Epithelial cell of proximal tubule (primary cell): ENCODE data around the gene RIN3. TPM values are rescaled to one million over a fixed set of nuclear protein-coding genes. Genes with fewer than 3 reads are reported as not detected.

Experiments
- DNase-seq: peaks from one replicate; pipeline ENCODE4 v3.0.0-alpha.2; 2011; ENCODE audit warnings: low read depth
- H3K4me3 ChIP-seq: 2 replicates; pipeline ENCODE4 v1.5.1; 2011; ENCODE audit warnings: low read depth, mild to moderate bottlenecking, low read length
- total RNA-seq: library from RNA; depleted of rRNA; stranded (reverse); fragments of >200 nt; gene quantifications from 2 replicates; pipeline ENCODE4 v1.2.3, GENCODE V29; 2015
- TF ChIP-seq, protein P1 (sequence below): conservative IDR thresholded peaks from 2 replicates; pipeline ENCODE4 v1.5.1; 2012; ENCODE audit warnings: low read depth, mild to moderate bottlenecking, low read length

Gene RIN3
- total RNA-seq, 1 donor from 2014 or later, result 7.4 TPM

DNA sequence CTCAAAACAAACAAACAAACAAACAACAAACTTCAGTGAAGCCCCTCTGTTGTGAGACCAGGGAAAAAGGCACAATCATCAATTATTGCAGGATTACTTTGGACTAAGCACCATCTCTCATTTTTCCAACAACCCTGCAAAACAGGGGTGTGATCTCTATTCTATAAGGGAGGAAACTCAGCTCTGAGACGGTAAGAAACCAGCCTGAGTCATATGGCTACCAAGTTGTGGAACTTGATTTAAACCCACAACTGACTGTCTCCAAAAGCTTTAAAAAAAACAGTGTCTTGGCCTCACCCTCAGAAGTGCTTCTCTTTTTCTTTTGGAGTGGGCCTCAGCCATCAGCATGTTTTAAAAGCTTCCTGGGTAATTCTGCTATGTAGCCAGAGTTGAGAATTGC lies 49.8 kb downstream of the RIN3 start:
- DNase-seq, result no peak
- TF ChIP-seq, protein P1, sequence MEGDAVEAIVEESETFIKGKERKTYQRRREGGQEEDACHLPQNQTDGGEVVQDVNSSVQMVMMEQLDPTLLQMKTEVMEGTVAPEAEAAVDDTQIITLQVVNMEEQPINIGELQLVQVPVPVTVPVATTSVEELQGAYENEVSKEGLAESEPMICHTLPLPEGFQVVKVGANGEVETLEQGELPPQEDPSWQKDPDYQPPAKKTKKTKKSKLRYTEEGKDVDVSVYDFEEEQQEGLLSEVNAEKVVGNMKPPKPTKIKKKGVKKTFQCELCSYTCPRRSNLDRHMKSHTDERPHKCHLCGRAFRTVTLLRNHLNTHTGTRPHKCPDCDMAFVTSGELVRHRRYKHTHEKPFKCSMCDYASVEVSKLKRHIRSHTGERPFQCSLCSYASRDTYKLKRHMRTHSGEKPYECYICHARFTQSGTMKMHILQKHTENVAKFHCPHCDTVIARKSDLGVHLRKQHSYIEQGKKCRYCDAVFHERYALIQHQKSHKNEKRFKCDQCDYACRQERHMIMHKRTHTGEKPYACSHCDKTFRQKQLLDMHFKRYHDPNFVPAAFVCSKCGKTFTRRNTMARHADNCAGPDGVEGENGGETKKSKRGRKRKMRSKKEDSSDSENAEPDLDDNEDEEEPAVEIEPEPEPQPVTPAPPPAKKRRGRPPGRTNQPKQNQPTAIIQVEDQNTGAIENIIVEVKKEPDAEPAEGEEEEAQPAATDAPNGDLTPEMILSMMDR, result no peak
- no peak overlapping the region for H3K4me3 ChIP-seq

DNA sequence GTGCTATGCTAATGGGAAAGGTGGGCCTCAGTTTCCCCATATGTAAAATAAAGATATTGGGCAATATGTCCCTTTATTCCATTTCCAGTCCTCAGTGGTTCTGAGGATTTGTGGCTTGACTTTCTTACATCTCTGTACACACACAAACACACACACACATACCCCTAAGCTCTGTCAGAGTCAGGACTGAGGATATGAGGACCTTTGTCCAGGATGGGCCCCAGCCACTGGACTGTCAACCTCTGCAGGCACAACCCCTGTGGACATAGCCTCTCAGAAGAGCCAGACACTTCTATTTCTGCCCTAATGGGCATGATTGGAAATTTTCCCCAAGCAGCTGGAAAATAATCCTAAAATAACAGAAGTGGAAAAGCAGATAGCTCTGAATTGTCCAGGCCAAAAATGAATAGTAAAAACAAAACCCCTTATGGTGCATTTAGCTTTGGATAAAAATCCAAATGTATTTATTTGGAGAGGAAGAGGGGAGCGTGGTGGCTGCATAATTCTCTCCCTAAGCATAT lies 50.2 kb downstream of the RIN3 start:
- TF ChIP-seq, protein P1, result no peak
- no peak overlapping the region for H3K4me3 ChIP-seq
- no peak for DNase-seq

DNA sequence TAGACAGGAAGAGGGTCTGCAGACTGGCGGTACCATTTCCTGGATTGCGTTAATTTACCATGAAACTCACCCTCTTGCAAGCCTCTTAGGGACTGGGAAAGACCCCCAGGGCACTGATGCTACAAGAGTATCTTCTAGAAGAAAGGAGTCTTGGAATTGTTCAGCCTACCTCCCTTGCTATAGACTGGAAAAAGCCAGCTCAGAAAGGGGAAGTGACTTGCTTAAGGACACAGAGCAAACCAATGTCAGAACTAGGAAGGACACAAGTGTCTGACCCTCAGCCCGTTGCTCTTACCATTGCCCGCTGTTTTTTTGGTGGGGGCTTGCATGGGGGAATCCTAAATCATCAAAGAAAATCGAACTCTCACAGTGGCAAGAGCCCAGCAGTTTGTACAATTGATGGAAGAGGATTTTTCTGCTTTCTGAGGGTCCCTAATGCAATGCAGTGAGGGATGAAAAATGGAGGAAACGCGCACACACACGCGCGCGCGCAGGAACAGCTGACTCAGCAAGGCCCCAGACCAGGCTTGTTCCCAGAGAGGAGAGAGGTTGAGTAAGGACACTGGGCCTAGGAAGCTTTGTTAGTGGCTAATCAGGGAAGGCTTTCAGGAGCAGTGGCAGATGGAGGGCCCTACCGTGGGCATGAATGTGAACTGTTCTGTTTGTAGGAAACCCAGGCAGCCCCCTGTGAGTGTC lies 50.9 kb downstream of the RIN3 start:
- TF ChIP-seq, protein P1, result no peak
- DNase-seq, result no peak
- H3K4me3 ChIP-seq, result no peak overlapping the region

DNA sequence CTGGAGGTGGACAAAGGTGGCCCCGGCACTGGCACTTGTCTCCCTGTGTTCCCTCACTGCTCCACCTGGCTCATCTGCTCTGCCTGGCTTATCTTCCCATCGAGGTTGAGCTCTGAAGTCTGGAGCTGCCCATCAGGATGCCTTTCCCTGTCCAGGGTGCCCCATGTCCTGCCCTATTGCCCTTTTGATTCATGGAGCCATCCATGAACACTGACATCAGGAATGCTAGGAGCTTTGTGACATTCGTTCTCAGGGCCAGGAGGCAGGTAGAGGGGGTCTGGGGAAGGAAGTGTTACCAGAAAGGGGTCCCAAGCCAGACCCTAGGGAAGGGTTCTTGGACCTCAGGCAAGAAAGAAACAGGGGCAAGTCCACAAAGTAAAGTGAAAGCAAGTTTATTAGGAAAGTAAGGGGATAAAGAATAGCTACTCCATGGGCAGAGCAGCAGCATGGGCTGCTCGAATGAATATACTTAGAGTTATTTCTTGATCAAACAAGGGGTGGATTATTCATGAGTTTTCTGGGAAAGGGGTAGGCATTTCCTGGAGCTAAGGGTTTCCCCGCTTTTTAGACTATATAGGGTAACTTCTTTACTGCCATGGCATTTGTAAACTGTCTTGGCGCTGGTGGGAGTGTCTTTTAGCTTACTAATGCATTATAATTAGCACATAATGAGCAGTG lies 51.6 kb downstream of the RIN3 start:
- H3K4me3 ChIP-seq, result no peak overlapping the region
- TF ChIP-seq, protein P1, result no peak
- DNase-seq, result no peak

DNA sequence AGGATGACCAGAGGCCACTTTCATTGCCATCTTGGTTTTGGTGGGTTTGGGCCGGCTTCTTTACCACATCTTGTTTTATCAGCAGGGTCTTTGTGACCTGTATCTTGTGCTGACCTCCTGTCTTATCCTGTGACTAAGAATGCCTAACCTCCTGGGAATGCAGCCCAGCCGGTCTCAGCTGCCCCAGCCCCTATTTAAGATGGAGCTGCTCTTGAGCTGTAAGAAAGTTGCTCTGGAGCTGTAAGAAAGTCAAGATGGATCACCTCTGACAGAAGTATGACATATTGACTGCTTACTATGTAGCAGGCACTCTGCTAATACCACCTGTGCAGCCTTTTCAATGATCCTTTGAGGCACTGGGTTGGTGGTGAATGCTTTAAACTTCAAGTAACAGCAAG lies 52.1 kb downstream of the RIN3 start:
- no peak overlapping the region for H3K4me3 ChIP-seq
- DNase-seq, result no peak
- TF ChIP-seq, protein P1, result no peak

DNA sequence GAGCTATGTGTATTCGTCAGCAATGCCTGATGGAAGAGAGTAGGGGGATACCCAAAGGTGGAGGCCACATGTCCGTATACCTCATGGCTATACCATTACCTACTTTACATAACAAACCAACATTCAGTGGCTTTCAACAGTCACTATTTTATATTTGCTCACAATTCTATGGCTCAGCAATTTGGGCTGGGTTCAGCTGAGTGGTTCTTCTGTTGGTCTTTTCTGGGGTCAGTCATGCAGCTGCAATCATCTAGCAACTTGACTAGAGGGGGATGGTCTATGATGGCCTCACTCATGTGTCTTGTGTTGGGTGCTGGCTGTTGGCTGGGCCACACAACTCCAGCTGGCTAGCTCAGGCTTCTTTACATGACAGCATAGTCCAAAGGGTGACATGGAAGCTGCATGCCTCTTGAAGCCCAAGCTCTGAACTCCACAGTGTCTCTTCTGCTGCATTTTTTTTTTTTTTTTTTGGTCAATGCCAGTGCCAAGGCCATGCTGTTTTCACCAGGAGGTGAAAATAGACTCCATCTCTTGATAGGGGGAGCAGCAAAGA lies 53.7 kb downstream of the RIN3 start:
- TF ChIP-seq, protein P1, result no peak
- no peak for DNase-seq
- H3K4me3 ChIP-seq, result no peak overlapping the region
